ENCODE measurements around the gene LRRC74A.
A peak's percentile ranks its signal among the peaks of the same experiment; 100 is the strongest.

Gene LRRC74A

DNA sequence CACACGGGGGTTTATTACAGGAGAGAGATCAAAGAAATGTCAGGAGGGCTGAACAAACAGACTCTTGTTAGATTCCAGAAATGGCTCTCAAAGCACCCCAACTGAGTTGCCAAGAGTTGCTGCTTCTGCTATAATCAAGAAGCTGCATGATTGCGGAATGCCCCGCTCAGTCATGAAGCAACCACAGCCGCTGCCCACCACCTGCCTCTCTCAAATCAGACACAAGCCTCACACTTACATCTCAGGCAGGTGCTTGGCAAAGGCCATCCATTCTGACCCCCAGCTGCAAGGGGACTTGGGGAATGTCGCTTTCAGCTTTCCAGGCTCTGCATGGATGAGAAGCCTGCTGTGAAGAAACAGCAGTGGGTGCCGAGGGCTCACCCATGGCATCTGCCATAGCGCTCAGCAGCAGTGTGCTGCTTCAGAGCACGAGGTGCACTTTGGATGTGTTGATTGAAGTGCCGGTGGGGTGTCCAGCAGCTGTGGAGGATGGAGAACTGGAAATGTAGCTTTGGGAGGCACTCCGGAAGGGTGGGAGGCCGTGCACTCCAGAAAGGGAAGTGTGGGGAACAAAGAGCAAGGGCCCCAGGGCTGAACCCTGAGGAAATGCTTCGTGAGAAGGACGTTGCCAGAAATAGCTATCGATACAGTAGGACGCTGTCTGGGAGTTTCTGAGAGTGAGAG is 37.7 kb downstream of the LRRC74A start:
- Histone ChIP-seq H3K4me2 (ENCODE audit: low read depth, low read length) (no peak overlapping the region), H3F3A (ENCODE audit: insufficient read depth, low read length) (no peaks in the 10 kb centered on the region), H3K27ac (ENCODE audit: low read length) (no peak overlapping the region), H3K4me1 (ENCODE audit: low read length) (0 out of 2 replicates have a peak, but pooled peaks cover 10% of the 10 kb centered on the region), H2AFZ (ENCODE audit: low read length) (no peak overlapping the region), H3K9ac (ENCODE audit: low read length) (no peak overlapping the region), H3K79me2 (ENCODE audit: low read length) (no peaks in the 10 kb centered on the region), H3K27me3 (replicated peaks; ENCODE audit: insufficient read depth, low read length) (no peaks in the 10 kb centered on the region), H3K4me3 (ENCODE audit: low read length) (no peak overlapping the region), H3K9me2 (replicated peaks; ENCODE audit: insufficient read depth, low read length) (no peaks in the 10 kb centered on the region), H3K36me3 (replicated peaks; ENCODE audit: insufficient read depth, low read length) (no peaks in the 10 kb centered on the region), H4K20me1 (ENCODE audit: insufficient read depth, low read length) (no peaks in the 10 kb centered on the region), H3K9me3 (replicated peaks; ENCODE audit: insufficient read depth, low read length) (no peaks in the 10 kb centered on the region)
- peak; percentile 7 for DNase-seq
- TF ChIP-seq EZH2 (optimal IDR thresholded peaks at IDR 0.05; ENCODE audit: low read depth, low read length) (no peak), EZH2phosphoT487 (IDR thresholded peaks at IDR 0.05; ENCODE audit: low read length) (no peak)
- TF ChIP-seq, protein P1, sequence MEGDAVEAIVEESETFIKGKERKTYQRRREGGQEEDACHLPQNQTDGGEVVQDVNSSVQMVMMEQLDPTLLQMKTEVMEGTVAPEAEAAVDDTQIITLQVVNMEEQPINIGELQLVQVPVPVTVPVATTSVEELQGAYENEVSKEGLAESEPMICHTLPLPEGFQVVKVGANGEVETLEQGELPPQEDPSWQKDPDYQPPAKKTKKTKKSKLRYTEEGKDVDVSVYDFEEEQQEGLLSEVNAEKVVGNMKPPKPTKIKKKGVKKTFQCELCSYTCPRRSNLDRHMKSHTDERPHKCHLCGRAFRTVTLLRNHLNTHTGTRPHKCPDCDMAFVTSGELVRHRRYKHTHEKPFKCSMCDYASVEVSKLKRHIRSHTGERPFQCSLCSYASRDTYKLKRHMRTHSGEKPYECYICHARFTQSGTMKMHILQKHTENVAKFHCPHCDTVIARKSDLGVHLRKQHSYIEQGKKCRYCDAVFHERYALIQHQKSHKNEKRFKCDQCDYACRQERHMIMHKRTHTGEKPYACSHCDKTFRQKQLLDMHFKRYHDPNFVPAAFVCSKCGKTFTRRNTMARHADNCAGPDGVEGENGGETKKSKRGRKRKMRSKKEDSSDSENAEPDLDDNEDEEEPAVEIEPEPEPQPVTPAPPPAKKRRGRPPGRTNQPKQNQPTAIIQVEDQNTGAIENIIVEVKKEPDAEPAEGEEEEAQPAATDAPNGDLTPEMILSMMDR (IDR thresholded peaks at IDR 0.05; ENCODE audit: low read length) = no peak

DNA sequence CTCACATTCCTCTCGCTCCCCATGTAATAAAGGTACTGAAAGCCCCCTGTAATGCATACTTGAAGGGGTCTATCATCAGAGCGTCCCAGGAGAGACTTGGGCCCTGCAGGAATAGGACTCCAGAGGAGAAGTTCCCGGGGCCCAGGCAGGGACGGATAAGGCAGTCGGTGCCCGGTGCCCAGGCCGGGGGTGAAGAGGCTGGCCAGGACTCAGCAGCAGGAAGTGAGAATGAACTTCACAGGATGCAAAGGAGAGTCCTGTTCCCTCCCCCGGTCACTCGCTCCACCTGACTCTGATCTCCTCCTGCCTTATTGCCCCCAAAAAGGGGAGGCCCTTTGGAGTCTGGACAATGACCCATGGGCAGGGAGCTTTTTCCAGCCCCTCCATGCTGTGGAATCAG is 40.2 kb downstream of the LRRC74A start:
- Histone ChIP-seq H2AFZ (ENCODE audit: low read length) (no peak overlapping the region), H4K20me1 (ENCODE audit: insufficient read depth, low read length) (no peaks in the 10 kb centered on the region), H3K27ac (ENCODE audit: low read length) (no peak overlapping the region), H3K27me3 (replicated peaks; ENCODE audit: insufficient read depth, low read length) (no peaks in the 10 kb centered on the region), H3K4me2 (ENCODE audit: low read depth, low read length) (no peak overlapping the region), H3K4me3 (ENCODE audit: low read length) (no peak overlapping the region), H3K4me1 (ENCODE audit: low read length) (0 out of 2 replicates have a peak, but pooled peaks cover 10% of the 10 kb centered on the region), H3F3A (ENCODE audit: insufficient read depth, low read length) (no peaks in the 10 kb centered on the region), H3K36me3 (replicated peaks; ENCODE audit: insufficient read depth, low read length) (no peaks in the 10 kb centered on the region), H3K9me3 (replicated peaks; ENCODE audit: insufficient read depth, low read length) (no peaks in the 10 kb centered on the region), H3K9ac (ENCODE audit: low read length) (no peak overlapping the region), H3K9me2 (replicated peaks; ENCODE audit: insufficient read depth, low read length) (no peaks in the 10 kb centered on the region), H3K79me2 (ENCODE audit: low read length) (no peaks in the 10 kb centered on the region)
- TF ChIP-seq EZH2phosphoT487 (IDR thresholded peaks at IDR 0.05; ENCODE audit: low read length) = no peak
- TF ChIP-seq EZH2 (optimal IDR thresholded peaks at IDR 0.05; ENCODE audit: low read depth, low read length) = no peak
- TF ChIP-seq, protein P1 (IDR thresholded peaks at IDR 0.05; ENCODE audit: low read length) = no peak
- no peak for DNase-seq

DNA sequence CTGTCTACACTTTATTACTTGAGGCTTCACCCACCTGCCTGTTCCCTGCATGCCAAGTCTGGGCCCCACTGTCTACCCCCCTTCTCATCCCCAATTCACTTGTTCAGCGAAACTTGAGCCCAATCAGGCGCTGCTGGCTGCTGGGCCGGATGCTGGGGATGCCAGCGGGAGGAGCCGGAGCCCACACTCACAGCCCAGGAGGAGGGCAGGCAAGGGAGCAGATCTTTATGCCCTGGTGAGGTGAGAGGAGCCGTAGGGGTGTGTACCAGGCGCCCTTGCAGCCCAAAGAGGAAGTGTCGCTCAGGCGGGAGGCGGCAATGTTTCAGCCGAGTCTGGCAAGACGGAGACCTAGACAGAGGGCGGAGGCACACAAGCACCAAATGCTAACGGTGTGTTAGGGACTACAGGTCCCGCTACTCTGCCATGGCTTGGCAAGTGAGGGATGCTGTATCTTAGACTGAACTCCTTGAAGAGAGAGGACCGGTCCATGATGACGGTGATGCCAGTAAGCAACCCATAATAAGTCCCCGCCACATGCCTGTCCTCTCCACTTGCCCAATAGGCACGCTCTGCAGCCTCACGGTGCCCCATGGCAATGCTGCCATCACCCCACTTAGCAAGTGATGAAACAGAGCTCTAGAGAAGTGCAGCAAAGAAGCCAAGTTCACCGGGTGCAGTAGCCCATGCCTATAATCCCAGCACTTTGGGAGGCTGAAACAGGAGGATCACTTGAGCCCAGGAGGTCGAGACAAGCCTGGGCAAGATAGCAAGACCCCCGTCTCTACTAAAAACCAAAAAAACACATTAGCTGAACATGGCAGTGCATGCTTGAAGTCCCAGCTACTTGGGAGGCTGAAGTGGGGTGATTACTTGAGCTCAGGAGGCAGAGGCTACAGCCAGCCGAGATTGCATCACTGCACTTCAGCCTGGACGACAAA is 41.6 kb downstream of the LRRC74A start:
- no peak overlapping the region for H3K9ac ChIP-seq (ENCODE audit: low read length)
- H3K36me3 ChIP-seq (replicated peaks; ENCODE audit: insufficient read depth, low read length) = no peaks in the 10 kb centered on the region
- no peaks in the 10 kb centered on the region for H3K79me2 ChIP-seq (ENCODE audit: low read length)
- H3K27me3 ChIP-seq (replicated peaks; ENCODE audit: insufficient read depth, low read length) = no peaks in the 10 kb centered on the region
- no peak overlapping the region for H3K27ac ChIP-seq (ENCODE audit: low read length)
- H4K20me1 ChIP-seq (ENCODE audit: insufficient read depth, low read length) = no peaks in the 10 kb centered on the region
- no peak overlapping the region for H3K4me3 ChIP-seq (ENCODE audit: low read length)
- H3K9me3 ChIP-seq (replicated peaks; ENCODE audit: insufficient read depth, low read length) = no peaks in the 10 kb centered on the region
- 0 out of 2 replicates have a peak, but pooled peaks cover 10% of the 10 kb centered on the region for H3K4me1 ChIP-seq (ENCODE audit: low read length)
- no peak for DNase-seq
- H3K9me2 ChIP-seq (replicated peaks; ENCODE audit: insufficient read depth, low read length) = no peaks in the 10 kb centered on the region
- TF ChIP-seq, protein P1 (IDR thresholded peaks at IDR 0.05; ENCODE audit: low read length) = no peak
- TF ChIP-seq EZH2phosphoT487 (IDR thresholded peaks at IDR 0.05; ENCODE audit: low read length) = no peak
- no peak for TF ChIP-seq EZH2 (optimal IDR thresholded peaks at IDR 0.05; ENCODE audit: low read depth, low read length)
- H2AFZ ChIP-seq (ENCODE audit: low read length) = no peak overlapping the region
- H3K4me2 ChIP-seq (ENCODE audit: low read depth, low read length) = no peak overlapping the region
- H3F3A ChIP-seq (ENCODE audit: insufficient read depth, low read length) = no peaks in the 10 kb centered on the region

Data from MM.1S (cell line).